GM21786 (cell line): Measurements from ENCODE around the gene GPBAR1.

Source experiments
- ATAC-seq: cut with Tn5 transposase; IDR thresholded peaks from one replicate; pipeline ENCODE4 v1.9.1; 2021; ENCODE audit not compliant: unreplicated experiment

Gene GPBAR1

DNA sequence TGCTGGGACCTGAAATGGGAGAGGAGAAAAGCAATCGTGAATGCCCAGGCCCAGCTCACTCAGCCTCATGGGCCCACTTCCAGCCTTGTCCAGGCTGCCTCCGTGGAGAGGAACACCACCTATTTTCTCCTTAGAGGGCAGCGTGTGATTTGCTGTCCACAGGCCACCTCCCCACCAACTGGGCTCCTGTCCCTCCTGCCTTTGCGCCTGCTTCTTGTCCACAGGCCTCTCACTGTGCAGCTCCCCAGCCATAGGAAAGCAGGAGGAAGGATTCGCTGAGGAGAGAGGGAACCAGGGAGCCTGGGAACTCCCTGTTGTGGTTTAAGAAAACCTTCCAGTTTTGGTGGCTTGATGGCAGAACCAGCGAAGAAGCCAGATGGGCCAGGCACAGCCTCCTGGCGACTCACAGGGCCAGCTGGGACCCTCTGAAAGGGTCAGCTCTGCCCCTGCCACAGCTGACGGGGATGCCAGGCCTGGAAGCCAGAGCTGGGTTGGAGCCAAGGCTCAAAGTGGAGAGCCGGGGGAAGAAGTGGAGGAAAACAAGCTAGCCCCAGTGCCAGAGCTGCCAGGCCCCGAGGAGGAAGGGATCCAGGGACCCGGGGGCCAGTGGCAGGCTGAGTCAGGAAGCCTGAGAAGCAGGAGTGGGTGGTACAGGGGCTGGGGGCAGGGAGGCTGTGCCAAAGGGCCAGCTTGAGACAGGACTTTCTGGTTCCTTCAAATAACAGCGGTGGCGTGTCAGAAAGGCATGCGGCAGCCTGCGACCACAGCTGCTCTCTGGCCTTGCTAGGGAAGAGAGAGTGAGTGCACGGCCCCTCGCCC, 21.6 kb downstream of the GPBAR1 start:
- no peak for ATAC-seq

DNA sequence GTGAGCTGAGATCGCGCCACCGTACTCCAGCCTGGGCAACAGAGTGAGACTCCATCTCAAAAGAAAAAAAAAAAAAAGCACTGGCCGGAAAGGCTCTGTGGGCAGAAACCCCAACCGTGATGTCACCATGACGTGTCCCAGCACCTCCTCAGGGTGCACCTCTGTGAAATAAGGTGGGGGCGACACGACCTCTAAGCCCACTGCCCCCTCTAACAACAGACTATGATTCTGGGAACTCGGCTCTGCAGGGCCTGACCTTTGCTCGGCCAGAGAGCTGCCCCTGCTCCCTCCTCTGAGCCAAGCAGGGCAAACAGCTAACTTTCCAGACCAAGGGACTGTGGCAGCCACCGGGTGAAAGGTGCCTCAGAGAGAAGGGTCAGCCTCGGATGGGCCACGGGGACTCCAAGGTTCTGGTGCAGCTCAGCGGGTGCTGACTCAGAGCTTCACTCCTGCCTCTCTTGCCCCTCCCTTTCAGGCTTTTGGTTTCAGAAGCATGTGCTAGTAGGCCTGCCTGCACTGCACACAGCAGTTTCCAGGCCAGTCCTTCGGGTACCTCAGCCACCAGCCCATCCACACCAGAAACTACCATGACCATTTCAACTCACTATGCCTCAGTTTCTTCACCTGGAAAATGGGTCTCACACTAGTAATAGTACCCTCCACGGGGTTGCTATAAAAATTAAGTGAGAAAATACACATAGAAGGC, 23.4 kb downstream of the GPBAR1 start:
- peak; percentile 50 for ATAC-seq

DNA sequence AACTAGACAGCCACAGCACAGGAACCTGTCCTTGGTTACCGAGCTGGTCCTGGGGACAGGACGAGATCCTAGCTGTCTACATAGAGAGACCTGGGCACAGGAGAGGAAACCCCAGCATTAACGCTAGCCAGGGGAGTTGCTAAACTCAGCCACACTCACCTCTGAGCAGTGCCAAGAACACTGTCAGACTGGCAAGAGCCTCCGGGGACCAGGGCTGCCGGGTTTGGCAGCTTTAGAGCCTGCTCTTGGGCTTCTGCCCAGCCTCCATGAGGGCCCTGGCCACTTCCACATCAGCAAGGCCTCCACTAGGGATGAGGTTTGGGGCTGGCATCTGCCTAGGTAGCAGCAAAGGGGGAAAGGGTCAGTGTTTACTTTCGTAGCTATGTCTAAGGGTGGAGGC, 24.8 kb downstream of the GPBAR1 start:
- no peak for ATAC-seq

DNA sequence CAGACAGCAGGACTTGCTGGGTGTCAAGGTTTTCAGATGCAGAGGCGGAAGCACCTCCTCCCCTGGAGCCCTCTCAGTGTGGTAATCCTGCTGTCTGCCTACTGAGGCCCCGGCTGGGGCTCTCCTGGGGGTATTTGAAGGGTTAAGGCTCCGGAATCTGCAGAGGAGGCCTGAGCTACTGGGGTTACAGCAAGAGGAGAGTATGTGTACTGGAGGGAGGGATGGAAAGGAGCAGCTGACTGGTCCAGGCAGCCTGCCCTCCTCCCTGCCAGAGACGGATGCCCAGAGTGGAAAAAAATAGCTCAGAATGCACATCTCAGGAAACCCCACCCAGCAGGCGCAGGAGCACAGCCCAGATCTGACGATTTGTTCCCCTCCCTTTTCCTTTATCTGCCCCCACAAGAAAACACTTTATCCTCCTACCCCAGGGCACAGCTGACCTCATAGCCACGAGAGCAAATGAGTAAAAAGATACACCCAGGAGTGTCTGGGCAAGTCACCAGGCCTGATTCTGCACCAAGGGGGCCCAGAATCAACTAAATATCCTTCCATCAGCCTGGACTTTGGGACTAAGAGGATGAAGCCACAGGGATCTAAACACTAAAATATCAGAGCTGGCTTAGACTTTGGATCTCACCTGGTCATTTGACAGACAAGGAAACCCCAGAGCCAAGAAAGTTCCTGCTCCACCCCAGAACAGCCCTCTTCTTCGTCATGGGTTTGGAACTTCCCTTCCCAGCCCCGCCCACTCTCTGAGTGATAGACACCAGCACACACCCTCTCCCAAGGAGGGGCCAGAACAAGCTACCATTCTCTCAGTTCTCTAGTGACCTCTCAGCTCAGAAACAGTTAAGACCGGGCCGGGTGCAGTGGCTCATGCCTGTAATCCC, 26.0 kb downstream of the GPBAR1 start:
- peak; percentile 60 for ATAC-seq

DNA sequence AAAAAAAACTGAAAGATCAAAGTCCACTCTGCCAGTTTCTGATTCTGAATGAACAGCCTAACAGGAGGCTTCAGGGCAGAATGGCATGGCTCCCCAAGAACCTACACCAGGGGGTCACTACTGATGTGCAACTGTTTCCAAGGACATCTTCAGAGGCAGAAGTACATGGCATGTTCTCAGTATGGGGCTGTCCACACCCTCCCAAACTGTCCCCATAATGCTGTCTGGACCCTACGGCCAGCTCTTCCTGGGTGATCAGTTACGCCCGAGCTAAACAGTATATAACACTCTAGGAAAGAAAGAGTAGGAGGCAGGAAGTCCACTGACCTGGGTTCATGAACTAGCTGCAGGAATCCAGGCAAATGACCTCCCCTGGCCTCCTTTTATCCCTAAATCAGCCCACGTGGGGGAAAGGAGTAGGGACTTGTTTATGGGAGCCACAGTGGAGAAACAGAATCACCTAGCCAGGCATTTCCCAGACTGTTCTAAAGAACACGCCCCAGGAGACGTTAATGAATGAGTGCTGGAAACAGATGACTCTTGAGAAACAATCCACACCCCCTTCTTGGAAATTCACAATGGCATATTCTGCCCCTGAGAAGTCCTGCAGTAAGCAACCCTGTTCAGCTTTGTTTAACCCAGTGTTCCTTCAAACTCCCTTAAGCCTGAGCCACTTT, 29.0 kb downstream of the GPBAR1 start:
- no peak for ATAC-seq

DNA sequence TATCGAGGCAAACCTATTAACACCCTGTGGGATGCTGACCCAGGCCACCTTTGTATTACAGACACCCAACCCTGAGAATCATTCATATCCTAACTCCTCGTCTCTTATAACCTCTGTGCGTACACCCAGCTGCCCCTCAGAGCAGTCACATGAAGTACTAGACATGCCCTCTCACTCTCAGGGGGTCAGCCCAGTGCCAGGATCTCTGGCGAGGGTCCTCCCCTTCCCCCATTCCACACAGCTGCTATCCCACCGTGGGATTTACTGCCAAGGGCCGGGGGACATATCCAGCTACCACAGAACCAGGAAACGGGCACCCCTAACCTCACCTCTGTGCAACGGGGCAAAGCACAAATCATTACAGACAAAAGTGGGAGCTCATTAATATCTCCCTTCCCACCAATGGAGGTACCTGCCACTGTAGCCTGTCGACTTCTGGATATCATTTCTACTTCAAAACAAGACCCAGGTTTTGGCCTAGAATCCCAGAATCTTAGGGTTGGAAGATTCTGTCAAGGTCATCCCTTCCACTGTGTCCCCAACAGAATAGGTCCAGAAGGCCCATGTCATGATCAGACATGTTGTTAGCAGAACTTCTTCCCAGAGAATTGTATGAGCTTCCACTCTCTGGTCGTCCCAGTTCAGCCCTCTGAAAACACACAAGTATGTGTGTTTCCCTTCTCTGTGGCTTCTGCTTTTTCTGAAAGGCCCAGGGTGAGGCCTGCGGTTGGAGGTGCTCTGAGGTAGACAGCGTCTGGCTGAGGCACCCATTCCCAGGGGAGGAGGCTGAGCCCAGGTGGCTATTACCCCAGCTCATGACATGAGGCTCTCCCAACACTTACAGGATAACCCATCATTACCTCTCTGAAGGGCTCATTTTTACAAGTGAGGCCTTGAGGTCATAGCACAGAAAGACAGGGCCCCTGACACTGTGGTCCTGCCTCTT, 29.8 kb downstream of the GPBAR1 start:
- ATAC-seq = peak; percentile 59

DNA sequence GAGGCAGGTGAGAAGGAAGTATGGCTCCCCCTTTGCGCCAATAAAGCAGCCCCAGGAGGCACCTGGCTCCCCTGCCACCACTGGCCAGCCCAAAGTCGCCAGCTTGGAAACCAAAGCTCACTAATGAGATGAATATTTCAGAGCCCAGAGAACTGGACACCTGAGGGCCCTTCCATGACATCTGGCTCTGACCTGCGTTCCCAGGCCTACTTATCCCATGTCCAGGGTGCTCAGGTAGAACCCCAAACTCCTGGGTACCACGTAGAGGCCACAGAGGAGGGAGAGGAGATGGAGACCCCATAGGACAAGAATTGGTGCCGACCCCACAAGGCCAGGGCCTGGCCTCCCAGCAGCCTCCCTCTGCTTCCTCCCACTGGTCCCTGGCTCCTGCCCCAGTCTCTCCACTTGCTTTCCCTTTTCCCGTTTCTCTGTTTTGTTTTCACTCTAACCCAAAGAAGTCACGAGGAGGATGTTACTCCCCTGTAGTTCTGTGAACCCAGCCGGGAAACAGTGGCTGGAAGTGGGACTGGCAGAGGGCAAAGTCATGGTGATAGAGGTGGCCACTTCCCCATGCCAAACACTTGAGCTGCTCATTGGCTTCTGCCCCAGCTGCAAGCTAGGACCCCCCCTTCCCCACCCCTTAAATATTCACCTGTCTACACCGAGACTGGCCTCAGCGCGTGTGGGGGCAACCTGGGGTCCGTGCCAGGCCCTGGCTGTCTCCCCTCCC, 30.7 kb downstream of the GPBAR1 start:
- ATAC-seq = no peak

DNA sequence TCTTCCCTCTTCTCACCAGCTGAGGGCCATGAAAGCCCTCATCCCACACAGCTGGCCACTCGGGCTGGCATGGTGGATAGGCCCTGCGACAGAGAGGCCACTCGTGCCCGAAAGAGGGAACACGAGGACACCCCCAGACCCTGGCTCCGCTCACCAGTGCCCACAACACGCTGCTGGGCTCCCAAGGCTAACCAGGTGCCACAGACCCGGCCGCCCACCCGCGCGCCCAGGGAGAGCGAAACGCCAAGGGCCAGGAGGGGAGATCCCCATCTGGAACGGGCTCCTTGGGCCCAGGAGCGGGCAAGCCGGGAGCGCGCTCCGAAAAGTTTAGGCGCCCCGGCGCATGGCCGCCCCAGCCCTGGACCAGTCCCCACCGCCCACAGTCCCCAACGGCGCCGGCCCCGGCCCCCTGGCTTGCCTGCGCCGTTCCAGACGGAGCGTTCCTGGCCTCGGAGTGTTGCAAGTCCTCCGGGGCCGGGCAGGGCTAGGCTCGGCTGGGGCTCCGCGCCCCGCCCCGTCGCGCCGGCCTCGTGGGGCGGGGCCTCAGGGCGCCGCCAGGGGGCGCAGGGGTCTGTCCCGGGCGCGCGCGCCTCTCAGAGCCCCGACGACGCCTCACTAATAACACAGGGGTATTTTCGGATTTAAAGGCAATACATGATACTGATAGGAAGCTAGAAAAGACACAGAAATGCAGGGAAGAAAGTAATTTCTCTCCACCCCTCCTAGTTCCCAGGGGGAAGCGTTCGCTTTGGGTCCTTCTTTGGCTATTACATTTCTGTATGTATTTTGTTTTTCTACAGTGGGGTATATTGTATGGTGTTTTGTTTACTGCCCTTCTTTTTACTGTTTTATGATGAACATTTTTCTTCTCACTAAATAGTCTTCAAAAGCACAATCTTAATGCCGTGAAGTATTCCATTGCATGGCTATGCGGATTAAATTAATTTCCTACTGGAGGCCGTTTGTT, 31.5 kb downstream of the GPBAR1 start, which contains the start of gene TMBIM1:
Gene TMBIM1 (minus strand): TSS at position 456 of the 967 bp plus-strand sequence. CDS start 10,362 bp downstream, outside the sequence.
- ATAC-seq = peak; percentile 42

DNA sequence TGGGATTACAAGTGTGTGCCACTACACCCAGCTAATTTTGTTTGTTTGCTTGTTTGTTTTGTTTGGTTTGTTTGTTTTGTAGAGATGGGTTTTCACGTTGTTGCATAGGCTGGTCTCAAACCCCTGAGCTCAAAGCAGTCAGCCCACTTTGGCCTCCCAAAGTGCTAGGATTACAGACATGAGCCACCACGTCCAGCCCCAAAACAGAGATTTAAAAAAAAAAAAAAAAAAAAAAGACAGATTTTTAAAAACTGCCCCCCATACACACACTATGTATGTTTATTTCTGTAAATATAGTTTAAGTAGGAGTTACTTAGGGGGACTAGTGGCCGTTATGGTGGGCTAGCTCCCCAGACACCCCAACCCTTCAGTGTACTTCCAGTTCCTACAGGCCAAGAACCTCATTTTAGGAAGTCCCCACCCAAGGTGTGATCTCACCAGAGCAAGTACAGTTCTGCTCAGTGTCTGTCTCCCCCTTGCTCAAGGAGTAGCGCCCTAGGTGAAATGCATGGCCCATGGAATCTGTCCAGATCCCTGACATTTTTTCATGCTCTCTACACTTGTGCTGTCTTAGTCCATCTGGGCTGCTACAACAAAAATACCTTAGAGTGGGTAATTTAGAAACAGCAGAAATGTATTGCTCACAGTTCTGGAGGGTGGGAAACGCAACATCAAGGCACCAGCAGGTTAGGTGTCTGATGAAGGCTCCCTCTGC, 33.1 kb downstream of the GPBAR1 start:
- no peak for ATAC-seq

DNA sequence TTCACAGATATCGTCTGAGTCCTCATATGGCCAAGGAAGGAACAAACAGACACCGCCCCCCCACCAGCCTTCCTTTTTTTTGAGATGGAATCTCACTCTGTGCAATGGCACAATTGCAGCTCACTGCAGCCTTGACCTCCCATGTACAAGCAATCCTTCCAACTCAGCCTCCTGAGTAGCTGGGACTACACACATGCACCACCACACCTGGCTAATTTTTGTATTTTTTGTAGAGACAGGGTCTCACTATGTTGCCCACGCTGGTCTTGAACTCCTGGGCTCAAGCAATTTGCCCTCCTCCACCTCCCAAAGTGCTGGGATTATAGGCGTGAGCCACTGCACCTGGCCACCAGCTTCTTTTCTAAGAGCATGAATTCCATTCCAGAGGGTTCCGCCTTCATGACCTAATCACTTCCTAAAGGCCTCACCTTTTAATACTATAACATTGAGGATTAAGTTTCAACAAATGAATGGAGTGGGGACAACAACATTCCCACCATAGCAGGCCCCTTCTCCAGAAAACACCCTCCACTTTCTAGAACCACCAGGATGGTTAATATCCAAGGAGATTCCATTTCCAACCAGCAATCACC, 33.7 kb downstream of the GPBAR1 start:
- ATAC-seq = no peak

DNA sequence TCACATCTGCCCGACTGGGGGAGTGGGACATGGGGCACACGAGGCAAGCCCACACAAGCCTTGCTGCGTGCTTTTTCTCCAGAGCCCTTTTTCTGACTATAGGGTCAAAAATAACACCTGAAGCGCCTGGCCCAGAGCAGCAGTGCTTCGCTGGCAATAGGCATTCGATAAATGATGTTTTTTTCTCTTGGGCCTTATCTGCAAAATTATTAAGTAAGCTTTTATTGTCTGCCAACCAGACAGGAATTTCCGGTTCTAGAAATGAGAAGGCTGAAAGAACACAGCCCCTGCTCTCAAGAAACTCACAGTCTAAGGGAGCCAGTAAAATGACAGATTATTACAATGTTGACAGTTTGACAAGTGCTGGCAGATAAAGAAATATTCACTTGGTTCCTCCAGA, 34.2 kb downstream of the GPBAR1 start:
- no peak for ATAC-seq

DNA sequence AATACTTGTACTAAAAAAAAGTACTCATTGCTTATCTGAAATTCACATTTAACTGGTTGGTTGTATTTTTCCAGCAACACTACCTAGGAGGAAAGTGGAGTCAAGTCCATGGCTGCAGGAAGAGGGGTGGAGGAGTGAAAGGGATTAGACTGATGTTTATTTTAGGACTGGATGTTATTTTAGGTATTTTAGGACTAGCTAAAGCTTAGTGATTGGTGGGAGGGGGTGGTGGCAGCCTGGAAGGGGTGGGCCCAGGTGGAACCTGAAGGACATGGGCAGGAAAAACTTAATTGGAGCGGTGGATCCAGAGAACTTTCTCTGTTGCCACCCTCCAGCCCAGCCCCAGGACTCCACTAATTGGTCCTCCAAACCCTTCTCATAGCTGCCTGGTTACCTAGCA, 35.4 kb downstream of the GPBAR1 start:
- ATAC-seq = no peak

DNA sequence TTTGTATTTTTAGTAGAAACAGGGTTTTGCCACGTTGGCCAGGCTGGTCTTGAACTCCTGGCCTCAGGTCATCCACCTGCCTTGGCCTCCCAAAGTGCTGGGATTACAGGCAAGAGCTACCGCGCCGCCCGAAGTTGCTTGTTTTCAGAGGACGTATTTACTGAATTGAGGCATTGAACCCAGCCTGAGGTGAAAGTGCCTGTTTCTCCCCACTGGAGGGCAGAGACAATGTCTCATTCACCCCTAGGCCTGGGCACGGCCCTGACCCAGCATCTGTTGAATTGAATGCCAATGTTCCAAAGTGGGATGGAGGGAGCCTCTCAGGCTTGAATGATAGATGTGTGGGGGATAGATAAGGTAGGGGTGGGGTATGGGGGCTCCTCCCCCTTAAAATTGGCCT, 36.0 kb downstream of the GPBAR1 start:
- ATAC-seq = no peak

DNA sequence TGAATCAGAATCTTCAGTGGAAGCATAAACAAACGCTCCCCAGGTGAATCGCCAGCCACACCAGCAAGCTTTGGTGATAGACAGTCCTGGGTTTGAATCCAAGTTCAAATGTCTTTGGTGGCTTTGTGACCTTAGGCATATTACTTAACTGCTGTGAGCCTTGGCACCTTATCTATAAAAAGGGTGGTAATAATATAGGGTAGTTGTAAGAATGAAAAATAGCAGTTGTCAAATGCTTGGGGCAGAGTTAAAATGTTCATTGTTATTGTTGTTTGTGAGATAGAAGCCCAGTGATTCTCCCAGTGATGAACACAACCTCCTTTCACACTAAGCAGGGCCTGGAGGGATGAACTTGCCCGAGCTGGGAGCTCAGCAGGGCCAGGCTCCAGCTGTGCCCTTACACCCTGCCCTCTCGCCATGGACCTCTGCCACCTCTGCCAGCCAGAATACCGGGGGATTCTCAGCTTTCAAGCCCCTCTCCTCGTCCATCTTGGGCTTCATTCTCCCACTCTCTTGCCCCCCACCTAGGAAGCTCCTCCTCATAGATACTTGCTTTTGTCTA, 37.6 kb downstream of the GPBAR1 start:
- no peak for ATAC-seq

DNA sequence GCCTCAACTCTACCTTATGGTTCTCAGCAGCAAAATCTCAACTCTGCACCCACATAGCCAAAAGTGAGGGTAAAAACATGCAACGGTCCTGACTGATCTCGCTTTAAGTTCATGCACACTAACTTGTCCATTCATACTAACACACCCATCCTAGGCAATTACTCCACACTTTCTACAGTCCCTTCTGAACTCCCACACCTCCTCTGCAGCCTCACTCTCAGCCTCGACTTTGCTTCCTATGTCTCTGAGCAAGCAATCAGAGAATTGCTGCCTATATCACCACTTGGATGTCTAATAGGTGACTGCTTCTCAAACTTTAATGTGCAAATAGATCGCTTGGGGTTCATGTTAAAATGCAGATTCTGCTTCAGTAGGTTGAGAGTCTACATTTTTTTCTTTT, 39.3 kb downstream of the GPBAR1 start:
- no peak for ATAC-seq

DNA sequence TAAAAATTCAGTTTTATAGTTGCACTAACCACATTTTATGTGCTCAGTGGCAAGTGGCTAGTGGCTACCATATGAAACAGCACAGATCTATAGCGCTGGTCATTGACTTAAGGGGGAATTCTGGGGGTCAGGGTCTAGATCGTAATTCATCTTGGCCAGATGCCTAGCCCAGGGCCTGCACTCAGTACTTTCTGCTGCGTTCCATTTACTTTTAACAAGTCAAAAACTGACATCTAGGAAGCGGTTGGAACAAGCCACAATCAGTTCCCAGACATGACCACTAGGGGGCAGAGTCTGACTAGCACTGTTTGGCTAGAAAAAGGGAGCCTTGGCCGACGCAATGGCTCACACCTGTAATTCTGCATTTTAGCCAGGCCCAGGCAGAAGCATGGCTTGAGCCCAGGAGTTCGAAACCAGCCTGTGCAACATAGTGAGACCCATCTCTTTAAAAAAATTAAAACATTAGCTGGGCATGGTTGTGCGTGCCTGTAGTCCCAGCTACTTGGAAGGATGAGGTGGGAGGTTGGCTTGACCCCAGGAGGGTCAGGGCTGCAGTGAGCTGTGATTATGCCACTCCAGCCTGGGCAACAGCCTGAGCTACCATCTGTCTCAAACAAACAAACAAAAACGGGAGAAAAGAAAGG, 40.5 kb downstream of the GPBAR1 start:
- peak; percentile 78 for ATAC-seq
